ENCODE data around the gene UFM1.
"Not testable (repeated sequence)": the region's sequence is repeated elsewhere in the genome, so short reads cannot be mapped to it uniquely, and the experiment has no call there.

The UFM1 gene

DNA sequence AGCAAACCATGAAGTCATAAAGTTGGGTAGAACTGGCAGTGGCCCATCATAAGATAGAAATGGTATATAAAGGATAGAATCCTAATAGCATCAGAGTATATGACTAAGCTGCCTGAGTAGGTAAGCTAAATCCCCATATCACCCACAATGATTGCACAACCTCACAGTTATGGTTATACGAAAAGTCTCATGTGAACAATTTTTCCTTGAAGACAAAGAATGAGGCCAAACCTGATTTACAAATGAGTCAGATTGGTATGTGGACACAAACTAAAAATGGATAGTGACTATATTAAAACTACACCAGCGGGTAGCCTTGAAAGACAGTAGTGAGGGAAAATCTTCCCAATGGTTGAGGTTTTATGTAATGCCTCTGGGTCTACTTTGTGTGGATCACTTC lies 40.9 kb upstream of the UFM1 start:
- Histone ChIP-seq H3K79me2 (ENCODE audit: insufficient read depth, low read length) (no peaks in the 10 kb centered on the region), H3K4me3 (ENCODE audit: low read length, poor library complexity, severe bottlenecking) (no peak overlapping the region), H3K4me2 (ENCODE audit: low read depth, low read length, poor library complexity, severe bottlenecking) (no peak overlapping the region), H3K4me1 (ENCODE audit: insufficient read depth, low read length, poor library complexity, severe bottlenecking) (no peaks in the 10 kb centered on the region), H3K9ac (ENCODE audit: low read depth, low read length, poor library complexity, severe bottlenecking) (no peak overlapping the region), H3K9me2 (replicated peaks; ENCODE audit: low read depth, low read length) (no peaks in the 10 kb centered on the region), H3K36me3 (ENCODE audit: insufficient read depth, low read length) (no peaks in the 10 kb centered on the region), H3F3A (ENCODE audit: low read depth) (no peaks in the 10 kb centered on the region), H4K20me1 (ENCODE audit: insufficient read depth, low read length, poor library complexity, severe bottlenecking) (no peaks in the 10 kb centered on the region), H2AFZ (ENCODE audit: low read length) (no peak overlapping the region), H3K27me3 (ENCODE audit: insufficient read depth, low read length, poor library complexity, severe bottlenecking) (no peaks in the 10 kb centered on the region), H3K9me3 (ENCODE audit: insufficient read depth, low read depth, low read length) (no peaks in the 10 kb centered on the region)
- no peak for TF ChIP-seq EZH2phosphoT487 (IDR thresholded peaks at IDR 0.05; ENCODE audit: borderline replicate concordance)
- TF ChIP-seq, protein P1, sequence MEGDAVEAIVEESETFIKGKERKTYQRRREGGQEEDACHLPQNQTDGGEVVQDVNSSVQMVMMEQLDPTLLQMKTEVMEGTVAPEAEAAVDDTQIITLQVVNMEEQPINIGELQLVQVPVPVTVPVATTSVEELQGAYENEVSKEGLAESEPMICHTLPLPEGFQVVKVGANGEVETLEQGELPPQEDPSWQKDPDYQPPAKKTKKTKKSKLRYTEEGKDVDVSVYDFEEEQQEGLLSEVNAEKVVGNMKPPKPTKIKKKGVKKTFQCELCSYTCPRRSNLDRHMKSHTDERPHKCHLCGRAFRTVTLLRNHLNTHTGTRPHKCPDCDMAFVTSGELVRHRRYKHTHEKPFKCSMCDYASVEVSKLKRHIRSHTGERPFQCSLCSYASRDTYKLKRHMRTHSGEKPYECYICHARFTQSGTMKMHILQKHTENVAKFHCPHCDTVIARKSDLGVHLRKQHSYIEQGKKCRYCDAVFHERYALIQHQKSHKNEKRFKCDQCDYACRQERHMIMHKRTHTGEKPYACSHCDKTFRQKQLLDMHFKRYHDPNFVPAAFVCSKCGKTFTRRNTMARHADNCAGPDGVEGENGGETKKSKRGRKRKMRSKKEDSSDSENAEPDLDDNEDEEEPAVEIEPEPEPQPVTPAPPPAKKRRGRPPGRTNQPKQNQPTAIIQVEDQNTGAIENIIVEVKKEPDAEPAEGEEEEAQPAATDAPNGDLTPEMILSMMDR (conservative IDR thresholded peaks at IDR 0.05; ENCODE audit: low read length), result no peak

DNA sequence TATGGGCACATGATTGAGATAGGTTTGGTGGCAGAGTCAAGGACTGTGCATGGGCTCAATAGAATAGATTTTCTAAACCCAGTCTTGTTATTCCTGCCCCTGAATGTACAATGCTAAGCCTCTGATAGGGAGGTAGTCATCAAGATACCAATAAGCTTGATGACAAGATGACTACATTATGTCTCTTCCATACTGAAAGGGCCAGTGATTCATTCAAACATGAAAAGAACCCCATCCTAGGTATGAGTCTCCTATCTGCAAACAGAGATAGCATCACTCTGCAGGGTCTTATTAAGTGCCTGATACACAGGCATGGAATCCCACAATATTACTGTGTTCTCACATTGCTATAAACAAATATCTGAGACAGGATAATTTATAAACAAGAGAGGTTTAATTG lies 40.3 kb upstream of the UFM1 start:
- Histone ChIP-seq H3K9ac (ENCODE audit: low read depth, low read length, poor library complexity, severe bottlenecking) (no peak overlapping the region), H3K79me2 (ENCODE audit: insufficient read depth, low read length) (no peaks in the 10 kb centered on the region), H2AFZ (ENCODE audit: low read length) (no peak overlapping the region), H3K9me3 (ENCODE audit: insufficient read depth, low read depth, low read length) (no peaks in the 10 kb centered on the region), H3K36me3 (ENCODE audit: insufficient read depth, low read length) (no peaks in the 10 kb centered on the region), H4K20me1 (ENCODE audit: insufficient read depth, low read length, poor library complexity, severe bottlenecking) (no peaks in the 10 kb centered on the region), H3F3A (ENCODE audit: low read depth) (no peaks in the 10 kb centered on the region), H3K9me2 (replicated peaks; ENCODE audit: low read depth, low read length) (no peaks in the 10 kb centered on the region), H3K27me3 (ENCODE audit: insufficient read depth, low read length, poor library complexity, severe bottlenecking) (no peaks in the 10 kb centered on the region), H3K4me2 (ENCODE audit: low read depth, low read length, poor library complexity, severe bottlenecking) (no peak overlapping the region), H3K4me1 (ENCODE audit: insufficient read depth, low read length, poor library complexity, severe bottlenecking) (no peaks in the 10 kb centered on the region), H3K4me3 (ENCODE audit: low read length, poor library complexity, severe bottlenecking) (no peak overlapping the region)
- TF ChIP-seq, protein P1 (conservative IDR thresholded peaks at IDR 0.05; ENCODE audit: low read length), result no peak
- no peak for TF ChIP-seq EZH2phosphoT487 (IDR thresholded peaks at IDR 0.05; ENCODE audit: borderline replicate concordance)

DNA sequence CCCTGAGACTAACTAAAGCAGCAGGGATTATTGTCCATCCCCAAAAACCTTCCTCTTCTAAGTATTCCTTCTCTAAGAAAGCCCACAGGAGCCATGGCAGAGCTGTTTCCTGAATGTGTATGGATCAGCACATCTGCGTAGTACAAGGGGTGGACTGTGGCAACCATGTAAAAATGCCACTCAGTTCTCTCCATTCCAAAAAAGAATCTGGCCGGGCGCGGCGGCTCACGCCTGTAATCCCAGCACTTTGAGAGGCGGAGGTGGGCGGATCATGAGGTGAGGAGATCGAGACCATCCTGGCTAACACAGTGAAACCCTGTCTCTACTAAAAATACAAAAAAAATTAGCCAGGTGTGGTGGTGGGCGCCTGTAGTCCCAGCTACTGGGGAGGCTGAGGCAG lies 38.5 kb upstream of the UFM1 start:
- H3K4me1 ChIP-seq (ENCODE audit: insufficient read depth, low read length, poor library complexity, severe bottlenecking); H3K27me3 ChIP-seq (ENCODE audit: insufficient read depth, low read length, poor library complexity, severe bottlenecking); H3K4me2 ChIP-seq (ENCODE audit: low read depth, low read length, poor library complexity, severe bottlenecking); H3F3A ChIP-seq (ENCODE audit: low read depth); H3K9ac ChIP-seq (ENCODE audit: low read depth, low read length, poor library complexity, severe bottlenecking); H3K4me3 ChIP-seq (ENCODE audit: low read length, poor library complexity, severe bottlenecking); H4K20me1 ChIP-seq (ENCODE audit: insufficient read depth, low read length, poor library complexity, severe bottlenecking); H3K36me3 ChIP-seq (ENCODE audit: insufficient read depth, low read length); H2AFZ ChIP-seq (ENCODE audit: low read length); H3K79me2 ChIP-seq (ENCODE audit: insufficient read depth, low read length); H3K9me2 ChIP-seq (replicated peaks; ENCODE audit: low read depth, low read length); H3K9me3 ChIP-seq (ENCODE audit: insufficient read depth, low read depth, low read length): not testable (repeated sequence)

DNA sequence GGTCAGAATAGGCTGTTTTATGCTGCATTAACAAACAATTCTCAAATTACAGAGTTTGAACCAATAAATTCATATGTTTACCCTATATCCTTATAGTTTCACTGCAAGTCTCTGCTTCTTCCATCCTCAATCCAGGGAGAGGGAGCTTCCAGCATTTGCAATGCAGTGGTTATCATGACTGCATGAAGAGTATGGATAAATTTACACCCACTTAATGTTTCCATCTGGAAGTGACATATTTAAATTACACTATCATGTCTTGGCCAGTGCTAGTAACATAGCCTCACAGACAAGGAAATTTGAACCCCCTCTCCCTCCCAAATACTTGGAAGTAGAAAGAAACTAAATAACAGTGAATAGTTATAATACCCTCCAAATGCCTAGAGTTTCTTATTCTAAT lies 33.5 kb upstream of the UFM1 start:
- H4K20me1 ChIP-seq (ENCODE audit: insufficient read depth, low read length, poor library complexity, severe bottlenecking), result no peaks in the 10 kb centered on the region

More for the DNA sequence above, 33.5 kb upstream of the UFM1 start:
- H3K36me3 ChIP-seq (ENCODE audit: insufficient read depth, low read length), result no peaks in the 10 kb centered on the region
- no peaks in the 10 kb centered on the region for H3K79me2 ChIP-seq (ENCODE audit: insufficient read depth, low read length)
- H3K9me2 ChIP-seq (replicated peaks; ENCODE audit: low read depth, low read length), result no peaks in the 10 kb centered on the region
- H3K9me3 ChIP-seq (ENCODE audit: insufficient read depth, low read depth, low read length), result no peaks in the 10 kb centered on the region
- no peak overlapping the region for H3K4me3 ChIP-seq (ENCODE audit: low read length, poor library complexity, severe bottlenecking)
- TF ChIP-seq EZH2phosphoT487 (IDR thresholded peaks at IDR 0.05; ENCODE audit: borderline replicate concordance), result no peak
- TF ChIP-seq, protein P1 (conservative IDR thresholded peaks at IDR 0.05; ENCODE audit: low read length), result no peak
- H3K4me2 ChIP-seq (ENCODE audit: low read depth, low read length, poor library complexity, severe bottlenecking), result no peak overlapping the region
- no peak overlapping the region for H2AFZ ChIP-seq (ENCODE audit: low read length)
- H3K4me1 ChIP-seq (ENCODE audit: insufficient read depth, low read length, poor library complexity, severe bottlenecking), result no peaks in the 10 kb centered on the region
- no peaks in the 10 kb centered on the region for H3K27me3 ChIP-seq (ENCODE audit: insufficient read depth, low read length, poor library complexity, severe bottlenecking)
- no peaks in the 10 kb centered on the region for H3F3A ChIP-seq (ENCODE audit: low read depth)
- H3K9ac ChIP-seq (ENCODE audit: low read depth, low read length, poor library complexity, severe bottlenecking), result no peak overlapping the region

Measured in Loucy (cell line).